Stimulated activated CD4-positive, alpha-beta T cell treated with anti-CD3 and anti-CD28 coated beads, Interleukin-1b, Interleukin-23, amount 100 ng/mL, for 1 hour (primary cell): Measurements from ENCODE around the gene CHD6.

Source experiments
- DNase-seq, 2 donors: peaks; one replicate each; pipeline ENCODE4 v3.0.0-alpha.2; 2020; ENCODE audit warnings: low read depth in 2 of 2

The CHD6 gene

GRCh38 chr20:41425180-41425884 is 192.8 kb downstream of the CHD6 start:
- DNase-seq, result no peak

GRCh38 chr20:41424546-41424945 is 193.6 kb downstream of the CHD6 start:
- no peak for DNase-seq

- no peak for DNase-seq
Measured at GRCh38 chr20:41424011-41424410, 194.2 kb downstream of the CHD6 start.

GRCh38 chr20:41422953-41423352 is 195.2 kb downstream of the CHD6 start:
- no peak for DNase-seq

- no peak for DNase-seq
Measured at GRCh38 chr20:41418739-41419293, 199.4 kb downstream of the CHD6 start.

GRCh38 chr20:41418031-41418430 is 200.1 kb downstream of the CHD6 start:
- no peak for DNase-seq

- no peak for DNase-seq
Measured at GRCh38 chr20:41415191-41415590, 203.0 kb downstream of the CHD6 start.

- DNase-seq, result no peak
Measured at GRCh38 chr20:41413169-41413568, 205.0 kb downstream of the CHD6 start.

GRCh38 chr20:41412324-41413120 is 205.7 kb downstream of the CHD6 start:
- DNase-seq, result no peak

GRCh38 chr20:41411391-41411847 is 206.8 kb downstream of the CHD6 start:
- no peak for DNase-seq

GRCh38 chr20:41408986-41409385 is 209.2 kb downstream of the CHD6 start:
- no peak for DNase-seq

GRCh38 chr20:41408156-41408794 is 209.9 kb downstream of the CHD6 start:
- no peak for DNase-seq

- DNase-seq, result no peak
Measured at GRCh38 chr20:41407607-41408006, 210.6 kb downstream of the CHD6 start.

GRCh38 chr20:41406896-41407444 is 211.2 kb downstream of the CHD6 start:
- no peak for DNase-seq

- DNase-seq, result no peak
Measured at GRCh38 chr20:41406353-41406752, 211.8 kb downstream of the CHD6 start.

GRCh38 chr20:41405436-41405835 is 212.7 kb downstream of the CHD6 start:
- DNase-seq, result no peak

- DNase-seq, result no peak
Measured at GRCh38 chr20:41403604-41404003, 214.6 kb downstream of the CHD6 start.

GRCh38 chr20:41398408-41398807 is 219.8 kb downstream of the CHD6 start:
- DNase-seq, result no peak

- DNase-seq, result no peak
Measured at GRCh38 chr20:41395667-41396664, 222.2 kb downstream of the CHD6 start.

GRCh38 chr20:41394931-41395666 is 223.1 kb downstream of the CHD6 start:
- no peak for DNase-seq
